GM18526 (cell line): Measurements from ENCODE around the gene GJA4.

Experiments
- POLR2A ChIP-seq: IDR thresholded peaks from 3 replicates; pipeline ENCODE4 v1.6.1; 2011; ENCODE audit not compliant: insufficient read length; ENCODE audit errors: extremely low read depth

GJA4 gene

GRCh38 chr1:34792868-34793727 is at the start of gene GJA4:
TSS of gene GJA4 (plus strand) at chr1:34792999. CDS start at chr1:34794214, 1,215 bp downstream.
- TF ChIP-seq POLR2A = no peak

GRCh38 chr1:34743775-34744174 is 49.0 kb upstream of the GJA4 start:
- no peak for TF ChIP-seq POLR2A

GRCh38 chr1:34744851-34745250 is 47.9 kb upstream of the GJA4 start:
- TF ChIP-seq POLR2A = no peak

GRCh38 chr1:34745666-34746065 is 47.1 kb upstream of the GJA4 start:
- no peak for TF ChIP-seq POLR2A

- no peak for TF ChIP-seq POLR2A
Observed at GRCh38 chr1:34746101-34746500, 46.7 kb upstream of the GJA4 start.

- no peak for TF ChIP-seq POLR2A
Observed at GRCh38 chr1:34746785-34747637, 45.8 kb upstream of the GJA4 start.

GRCh38 chr1:34747638-34747941 is 45.2 kb upstream of the GJA4 start:
- TF ChIP-seq POLR2A = no peak

GRCh38 chr1:34749992-34750391 is 42.8 kb upstream of the GJA4 start:
- no peak for TF ChIP-seq POLR2A

- TF ChIP-seq POLR2A = no peak
Observed at GRCh38 chr1:34750610-34751009, 42.2 kb upstream of the GJA4 start.

- TF ChIP-seq POLR2A = no peak
Observed at GRCh38 chr1:34753163-34753562, 39.6 kb upstream of the GJA4 start.

GRCh38 chr1:34754964-34755637 is 37.7 kb upstream of the GJA4 start, which contains the start of gene GJB5:
TSS of gene GJB5 (plus strand) at chr1:34755047. CDS start at chr1:34757331, 2,284 bp downstream.
- no peak for TF ChIP-seq POLR2A

- TF ChIP-seq POLR2A = no peak
Observed at GRCh38 chr1:34755961-34756360, 36.8 kb upstream of the GJA4 start.

GRCh38 chr1:34757386-34757785 is 35.4 kb upstream of the GJA4 start:
- no peak for TF ChIP-seq POLR2A

- TF ChIP-seq POLR2A = no peak
Observed at GRCh38 chr1:34758751-34759150, 34.0 kb upstream of the GJA4 start.

- no peak for TF ChIP-seq POLR2A
Observed at GRCh38 chr1:34759503-34760357, 33.1 kb upstream of the GJA4 start, which contains the start of gene GJB4. TSS of gene GJB4 (plus strand) at chr1:34759740. CDS start at chr1:34761255, 1,515 bp downstream.
